GM21529 (cell line): ENCODE measurements around the gene RPL7L1.
"Not testable (repeated sequence)": the region's sequence is repeated elsewhere in the genome, so short reads cannot be mapped to it uniquely, and the experiment has no call there.

Experiments used
- ATAC-seq: cut with Tn5 transposase; IDR thresholded peaks from one replicate; pipeline ENCODE4 v1.9.1; 2021; ENCODE audit not compliant: unreplicated experiment

The RPL7L1 gene

GRCh38 chr6:42890311-42891198, 11.1 kb downstream of the RPL7L1 start:
- peak; percentile 86 for ATAC-seq

GRCh38 chr6:42891199-42891722, 11.8 kb downstream of the RPL7L1 start:
- no peak for ATAC-seq

GRCh38 chr6:42894041-42894828, 14.8 kb downstream of the RPL7L1 start:
- not testable (repeated sequence) for ATAC-seq

GRCh38 chr6:42896178-42896719, 16.8 kb downstream of the RPL7L1 start:
- ATAC-seq: no peak

GRCh38 chr6:42898891-42899361, 19.5 kb downstream of the RPL7L1 start:
- no peak for ATAC-seq

- no peak for ATAC-seq
Measured at GRCh38 chr6:42899871-42900270, 20.5 kb downstream of the RPL7L1 start.

GRCh38 chr6:42901538-42901957, 22.1 kb downstream of the RPL7L1 start:
- peak; percentile 62 for ATAC-seq

GRCh38 chr6:42902429-42903263, 23.2 kb downstream of the RPL7L1 start:
- not testable (repeated sequence) for ATAC-seq

GRCh38 chr6:42904467-42904866, 25.1 kb downstream of the RPL7L1 start:
- no peak for ATAC-seq

GRCh38 chr6:42907336-42907735, 27.9 kb downstream of the RPL7L1 start:
- ATAC-seq: no peak

- no peak for ATAC-seq
Measured at GRCh38 chr6:42909835-42910234, 30.4 kb downstream of the RPL7L1 start.

- no peak for ATAC-seq
Measured at GRCh38 chr6:42911171-42912021, 32.0 kb downstream of the RPL7L1 start.

- no peak for ATAC-seq
Measured at GRCh38 chr6:42914546-42914945, 35.1 kb downstream of the RPL7L1 start.

- no peak for ATAC-seq
Measured at GRCh38 chr6:42915732-42916131, 36.3 kb downstream of the RPL7L1 start, which contains the start of gene PTCRA. PTCRA (plus strand) TSS chr6:42916053; CDS start chr6:42916070, 17 bp downstream.

GRCh38 chr6:42916288-42916687, 36.9 kb downstream of the RPL7L1 start:
- ATAC-seq: no peak

GRCh38 chr6:42921801-42922200, 42.4 kb downstream of the RPL7L1 start:
- ATAC-seq: no peak

- no peak for ATAC-seq
Measured at GRCh38 chr6:42923666-42924065, 44.2 kb downstream of the RPL7L1 start.

- no peak for ATAC-seq
Measured at GRCh38 chr6:42925248-42925857, 45.9 kb downstream of the RPL7L1 start.
